Measurements from ENCODE around the gene LYRM4.
A peak's percentile ranks its signal among the peaks of the same experiment; 100 is the strongest.

LYRM4 gene

GRCh38 chr6:5132731-5133130 lies 128.0 kb downstream of the LYRM4 start:
- H3K36me3 ChIP-seq (ENCODE audit: control insufficient read depth in 2 of 2, insufficient read depth in 1 of 2, low read length in 2 of 2), result no peaks in the 10 kb centered on the region; a peak in 1 of 3 replicates
- H3K9me3 ChIP-seq (ENCODE audit: control insufficient read depth, insufficient read depth, low read depth, low read length), result no peaks in the 10 kb centered on the region
- CTCF ChIA-PET, result no interaction called here
- POLR2A ChIA-PET, result no interaction called here
- H3K4me3 ChIP-seq (ENCODE audit: low read depth, low read length), result no peak overlapping the region
- H3K27ac ChIP-seq (ENCODE audit: extremely low read depth, low read depth, low read length), result no peak overlapping the region
- H3K4me1 ChIP-seq (ENCODE audit: control insufficient read depth, insufficient read depth, low read length), result no peaks in the 10 kb centered on the region
- TF ChIP-seq ZNF416 (tag by site-specific recombination; IDR thresholded peaks at IDR 0.05), result no peak
- no peak for TF ChIP-seq ZBTB21 (tag by site-specific recombination; IDR thresholded peaks at IDR 0.05)
- no peak for TF ChIP-seq ZNF658 (tag by site-specific recombination; IDR thresholded peaks at IDR 0.05)
- TF ChIP-seq ZNF341 (tag by site-specific recombination; IDR thresholded peaks at IDR 0.05; ENCODE audit: low read depth), result no peak
- TF ChIP-seq ZNF549 (tag by site-specific recombination; IDR thresholded peaks at IDR 0.05), result no peak
- TF ChIP-seq ZNF768 (tag by site-specific recombination; IDR thresholded peaks at IDR 0.05), result no peak
- TF ChIP-seq RBAK (tag by site-specific recombination; IDR thresholded peaks at IDR 0.05), result no peak

- ChIA-PET CTCF (interaction anchor here (0.6 to 2.8 kb wide), 6 partner anchors 9 to 172 kb away, joined by 3 to 16 read pairs (median 5); no protein-coding TSS in a partner anchor), POLR2A (no interaction called here)
- Histone ChIP-seq H3K36me3 (ENCODE audit: control insufficient read depth in 2 of 2, insufficient read depth in 1 of 2, low read length in 2 of 2) (no peaks in the 10 kb centered on the region; a peak in 1 of 3 replicates), H3K9me3 (ENCODE audit: control insufficient read depth, insufficient read depth, low read depth, low read length) (no peaks in the 10 kb centered on the region), H3K27ac (ENCODE audit: extremely low read depth, low read depth, low read length) (no peak overlapping the region), H3K4me1 (ENCODE audit: control insufficient read depth, insufficient read depth, low read length) (no peaks in the 10 kb centered on the region), H3K4me3 (ENCODE audit: low read depth, low read length) (no peak overlapping the region)
- TF ChIP-seq ZNF175 (tag by site-specific recombination; IDR thresholded peaks at IDR 0.05) (no peak), GFI1B (tag by site-specific recombination; IDR thresholded peaks at IDR 0.05) (no peak), BCL11A (tag by site-specific recombination; IDR thresholded peaks at IDR 0.05; ENCODE audit: low read depth) (no peak), SCRT2 (tag by site-specific recombination; IDR thresholded peaks at IDR 0.05) (0 out of 2 replicates have a peak, but pooled peaks have one; percentile 10)
These were observed 130.4 kb downstream of the LYRM4 start for GRCh38 chr6:5130135-5130866.

DNA sequence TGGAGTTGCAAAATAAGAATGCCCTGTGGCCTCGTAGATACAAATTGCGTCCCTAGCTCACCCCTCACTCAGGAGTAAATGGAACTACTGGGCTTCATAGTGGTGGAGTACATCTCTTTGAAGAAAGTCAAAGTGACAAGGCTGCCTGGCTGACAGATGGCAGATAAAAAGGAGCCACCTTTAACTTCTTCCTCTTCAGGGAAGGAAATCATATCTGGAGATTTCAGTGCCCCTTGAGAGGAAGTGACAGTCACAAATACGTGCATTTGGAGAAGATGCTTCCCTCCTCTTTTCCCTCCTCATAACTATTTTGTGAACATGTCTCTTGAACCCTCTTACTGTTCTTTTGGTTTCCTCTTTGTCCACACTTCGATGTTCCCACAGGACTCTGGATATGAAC lies 132.4 kb downstream of the LYRM4 start:
- POLR2A ChIA-PET, result no interaction called here
- Histone ChIP-seq H3K36me3 (ENCODE audit: control insufficient read depth in 2 of 2, insufficient read depth in 1 of 2, low read length in 2 of 2) (no peaks in the 10 kb centered on the region), H3K9me3 (ENCODE audit: control insufficient read depth, insufficient read depth, low read depth, low read length) (no peaks in the 10 kb centered on the region), H3K4me3 (ENCODE audit: low read depth, low read length) (no peak overlapping the region), H3K27ac (ENCODE audit: extremely low read depth, low read depth, low read length) (no peak overlapping the region), H3K4me1 (ENCODE audit: control insufficient read depth, insufficient read depth, low read length) (no peaks in the 10 kb centered on the region)
- CTCF ChIA-PET, result interaction anchor here (2.8 kb wide), 1 partner anchor 15 kb away, joined by 16 read pairs; no protein-coding TSS in a partner anchor
- TF ChIP-seq ZFP37 (tag by site-specific recombination; IDR thresholded peaks at IDR 0.05), result no peak
- no peak for TF ChIP-seq ZNF629 (tag by site-specific recombination; IDR thresholded peaks at IDR 0.05)
- TF ChIP-seq, protein P1, sequence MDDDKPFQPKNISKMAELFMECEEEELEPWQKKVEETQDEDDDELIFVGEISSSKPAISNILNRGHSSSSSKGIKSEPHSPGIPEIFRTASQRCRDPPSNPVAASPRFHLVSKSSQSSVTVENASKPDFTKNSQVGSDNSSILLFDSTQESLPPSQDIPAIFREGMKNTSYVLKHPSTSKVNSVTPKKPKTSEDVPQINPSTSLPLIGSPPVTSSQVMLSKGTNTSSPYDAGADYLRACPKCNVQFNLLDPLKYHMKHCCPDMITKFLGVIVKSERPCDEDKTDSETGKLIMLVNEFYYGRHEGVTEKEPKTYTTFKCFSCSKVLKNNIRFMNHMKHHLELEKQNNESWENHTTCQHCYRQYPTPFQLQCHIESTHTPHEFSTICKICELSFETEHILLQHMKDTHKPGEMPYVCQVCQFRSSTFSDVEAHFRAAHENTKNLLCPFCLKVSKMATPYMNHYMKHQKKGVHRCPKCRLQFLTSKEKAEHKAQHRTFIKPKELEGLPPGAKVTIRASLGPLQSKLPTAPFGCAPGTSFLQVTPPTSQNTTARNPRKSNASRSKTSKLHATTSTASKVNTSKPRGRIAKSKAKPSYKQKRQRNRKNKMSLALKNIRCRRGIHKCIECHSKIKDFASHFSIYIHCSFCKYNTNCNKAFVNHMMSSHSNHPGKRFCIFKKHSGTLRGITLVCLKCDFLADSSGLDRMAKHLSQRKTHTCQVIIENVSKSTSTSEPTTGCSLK (tag by site-specific recombination; IDR thresholded peaks at IDR 0.05), result no peak
- TF ChIP-seq, protein P2, sequence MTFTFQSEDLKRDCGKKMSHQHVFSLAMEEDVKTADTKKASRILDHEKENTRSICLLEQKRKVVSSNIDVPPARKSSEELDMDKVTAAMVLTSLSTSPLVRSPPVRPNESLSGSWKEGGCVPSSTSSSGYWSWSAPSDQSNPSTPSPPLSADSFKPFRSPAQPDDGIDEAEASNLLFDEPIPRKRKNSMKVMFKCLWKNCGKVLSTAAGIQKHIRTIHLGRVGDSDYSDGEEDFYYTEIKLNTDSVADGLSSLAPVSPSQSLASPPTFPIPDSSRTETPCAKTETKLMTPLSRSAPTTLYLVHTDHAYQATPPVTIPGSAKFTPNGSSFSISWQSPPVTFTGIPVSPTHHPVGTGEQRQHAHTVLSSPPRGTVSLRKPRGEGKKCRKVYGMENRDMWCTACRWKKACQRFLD (tag by site-specific recombination; IDR thresholded peaks at IDR 0.05), result no peak
- TF ChIP-seq, protein P3, sequence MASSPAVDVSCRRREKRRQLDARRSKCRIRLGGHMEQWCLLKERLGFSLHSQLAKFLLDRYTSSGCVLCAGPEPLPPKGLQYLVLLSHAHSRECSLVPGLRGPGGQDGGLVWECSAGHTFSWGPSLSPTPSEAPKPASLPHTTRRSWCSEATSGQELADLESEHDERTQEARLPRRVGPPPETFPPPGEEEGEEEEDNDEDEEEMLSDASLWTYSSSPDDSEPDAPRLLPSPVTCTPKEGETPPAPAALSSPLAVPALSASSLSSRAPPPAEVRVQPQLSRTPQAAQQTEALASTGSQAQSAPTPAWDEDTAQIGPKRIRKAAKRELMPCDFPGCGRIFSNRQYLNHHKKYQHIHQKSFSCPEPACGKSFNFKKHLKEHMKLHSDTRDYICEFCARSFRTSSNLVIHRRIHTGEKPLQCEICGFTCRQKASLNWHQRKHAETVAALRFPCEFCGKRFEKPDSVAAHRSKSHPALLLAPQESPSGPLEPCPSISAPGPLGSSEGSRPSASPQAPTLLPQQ (tag by site-specific recombination; IDR thresholded peaks at IDR 0.05), result no peak
- TF ChIP-seq ZNF623 (tag by site-specific recombination; IDR thresholded peaks at IDR 0.05), result no peak
- TF ChIP-seq ZNF211 (tag by site-specific recombination; IDR thresholded peaks at IDR 0.05; ENCODE audit: low read depth), result no peak
- TF ChIP-seq, protein P4, sequence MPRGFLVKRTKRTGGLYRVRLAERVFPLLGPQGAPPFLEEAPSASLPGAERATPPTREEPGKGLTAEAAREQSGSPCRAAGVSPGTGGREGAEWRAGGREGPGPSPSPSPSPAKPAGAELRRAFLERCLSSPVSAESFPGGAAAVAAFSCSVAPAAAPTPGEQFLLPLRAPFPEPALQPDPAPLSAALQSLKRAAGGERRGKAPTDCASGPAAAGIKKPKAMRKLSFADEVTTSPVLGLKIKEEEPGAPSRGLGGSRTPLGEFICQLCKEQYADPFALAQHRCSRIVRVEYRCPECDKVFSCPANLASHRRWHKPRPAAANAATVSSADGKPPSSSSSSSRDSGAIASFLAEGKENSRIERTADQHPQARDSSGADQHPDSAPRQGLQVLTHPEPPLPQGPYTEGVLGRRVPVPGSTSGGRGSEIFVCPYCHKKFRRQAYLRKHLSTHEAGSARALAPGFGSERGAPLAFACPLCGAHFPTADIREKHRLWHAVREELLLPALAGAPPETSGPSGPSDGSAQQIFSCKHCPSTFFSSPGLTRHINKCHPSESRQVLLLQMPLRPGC (tag by site-specific recombination; IDR thresholded peaks at IDR 0.05), result no peak
- no peak for TF ChIP-seq ZBTB17 (tag by site-specific recombination; IDR thresholded peaks at IDR 0.05)
- TF ChIP-seq, protein P5, sequence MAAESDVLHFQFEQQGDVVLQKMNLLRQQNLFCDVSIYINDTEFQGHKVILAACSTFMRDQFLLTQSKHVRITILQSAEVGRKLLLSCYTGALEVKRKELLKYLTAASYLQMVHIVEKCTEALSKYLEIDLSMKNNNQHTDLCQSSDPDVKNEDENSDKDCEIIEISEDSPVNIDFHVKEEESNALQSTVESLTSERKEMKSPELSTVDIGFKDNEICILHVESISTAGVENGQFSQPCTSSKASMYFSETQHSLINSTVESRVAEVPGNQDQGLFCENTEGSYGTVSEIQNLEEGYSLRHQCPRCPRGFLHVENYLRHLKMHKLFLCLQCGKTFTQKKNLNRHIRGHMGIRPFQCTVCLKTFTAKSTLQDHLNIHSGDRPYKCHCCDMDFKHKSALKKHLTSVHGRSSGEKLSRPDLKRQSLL (tag by site-specific recombination; IDR thresholded peaks at IDR 0.05), result no peak

Measured in HEK293 (cell line).